H9 (cell line): ENCODE measurements around the gene PLA2G2F. TPM values are rescaled to one million over a fixed set of nuclear protein-coding genes. Genes with fewer than 3 reads are reported as not detected.
A peak's percentile ranks its signal among the peaks of the same experiment; 100 is the strongest.

Experiments used
- DNase-seq: peaks from one replicate; pipeline ENCODE4 v3.0.0-alpha.2; 2017
- H2AFZ ChIP-seq: one replicate; pipeline ENCODE4 v1.6.1; 2013; ENCODE audit warnings: mild to moderate bottlenecking, low read length, control low read depth, moderate library complexity
- H2AK5ac ChIP-seq: 2 replicates; pipeline ENCODE4 v1.6.1; 2013; ENCODE audit warnings: low read length, control low read depth, mixed read lengths; ENCODE audit not compliant: insufficient read length
- H2BK120ac ChIP-seq: one replicate; pipeline ENCODE4 v1.6.1; 2013; ENCODE audit warnings: low read depth, mild to moderate bottlenecking, low read length, control low read depth, inconsistent platforms; ENCODE audit not compliant: poor library complexity, severe bottlenecking
- H2BK12ac ChIP-seq: 2 replicates; pipeline ENCODE4 v1.6.1; 2013; ENCODE audit warnings: low read length, control low read depth, mixed read lengths, low read depth; ENCODE audit not compliant: insufficient read length
- H2BK15ac ChIP-seq: 2 replicates; pipeline ENCODE4 v1.6.1; 2013; ENCODE audit warnings: low read depth, low read length, control low read depth
- H2BK20ac ChIP-seq: one replicate; pipeline ENCODE4 v1.6.1; 2013; ENCODE audit warnings: low read depth, mild to moderate bottlenecking, low read length, control low read depth, inconsistent platforms; ENCODE audit not compliant: poor library complexity, severe bottlenecking
- H2BK5ac ChIP-seq: 2 replicates; pipeline ENCODE4 v1.6.1; 2013; ENCODE audit warnings: low read length, control low read depth, mixed read lengths; ENCODE audit not compliant: insufficient read length
- H3K14ac ChIP-seq: 2 replicates; pipeline ENCODE4 v1.6.1; 2013; ENCODE audit warnings: low read length, control low read depth; ENCODE audit not compliant: insufficient read depth
- H3K18ac ChIP-seq: 2 replicates; pipeline ENCODE4 v1.6.1; 2013; ENCODE audit warnings: low read depth, mild to moderate bottlenecking, mixed read lengths, low read length, control low read depth; ENCODE audit not compliant: insufficient read length
- H3K23ac ChIP-seq: 2 replicates; pipeline ENCODE4 v1.6.1; 2013; ENCODE audit warnings: low read length, control low read depth, mixed read lengths, low read depth; ENCODE audit not compliant: insufficient read length
- H3K23me2 ChIP-seq: 2 replicates; pipeline ENCODE4 v1.6.1; 2013; ENCODE audit warnings: low read depth, mild to moderate bottlenecking, mixed read lengths, low read length, control low read depth; ENCODE audit not compliant: insufficient read length, poor library complexity, severe bottlenecking
- H3K27ac ChIP-seq: 2 replicates; pipeline ENCODE4 v1.5.1; 2013; ENCODE audit warnings: low read length, control low read depth, mixed read lengths, low read depth; ENCODE audit not compliant: insufficient read length
- H3K27me3 ChIP-seq: 2 replicates; pipeline ENCODE4 v1.6.1; 2013; ENCODE audit warnings: low read length, control low read depth, inconsistent platforms; ENCODE audit not compliant: insufficient read depth
- H3K4ac ChIP-seq: 2 replicates; pipeline ENCODE4 v1.6.1; 2013; ENCODE audit warnings: low read depth, mild to moderate bottlenecking, control low read depth, inconsistent platforms, low read length, moderate library complexity
- H3K4me1 ChIP-seq: 2 replicates; pipeline ENCODE4 v1.6.1; 2013; ENCODE audit warnings: low read length, control low read depth, inconsistent platforms; ENCODE audit not compliant: insufficient read depth
- H3K4me2 ChIP-seq: 2 replicates; pipeline ENCODE4 v1.6.1; 2013; ENCODE audit warnings: low read length, control low read depth, mixed read lengths; ENCODE audit not compliant: insufficient read length, insufficient read depth
- H3K56ac ChIP-seq: 2 replicates; pipeline ENCODE4 v1.6.1; 2013; ENCODE audit warnings: low read depth, mild to moderate bottlenecking, mixed read lengths, low read length, control low read depth; ENCODE audit not compliant: insufficient read length
- H3K79me1 ChIP-seq: 2 replicates; pipeline ENCODE4 v1.6.1; 2013; ENCODE audit warnings: low read depth, mild to moderate bottlenecking, moderate library complexity, low read length, control low read depth, inconsistent platforms; ENCODE audit not compliant: insufficient read depth, poor library complexity, severe bottlenecking
- H3K79me2 ChIP-seq: 2 replicates; pipeline ENCODE4 v1.6.1; 2013; ENCODE audit warnings: low read length, control low read depth, inconsistent platforms; ENCODE audit not compliant: insufficient read depth
- H3K9ac ChIP-seq: 2 replicates; pipeline ENCODE4 v1.6.1; 2013; ENCODE audit warnings: low read length, control low read depth, mixed read lengths; ENCODE audit not compliant: insufficient read length; ENCODE audit errors: extremely low read depth
- H3K9me3 ChIP-seq: one replicate; pipeline ENCODE4 v1.6.1; 2013; ENCODE audit warnings: low read depth, low read length, inconsistent platforms; ENCODE audit not compliant: control insufficient read depth
- H3T11ph ChIP-seq: one replicate; pipeline ENCODE4 v1.6.1; 2013; ENCODE audit warnings: mild to moderate bottlenecking, low read length, control low read depth, inconsistent platforms
- H4K20me1 ChIP-seq: one replicate; pipeline ENCODE4 v1.6.1; 2013; ENCODE audit not compliant: control insufficient read depth, insufficient read length, insufficient read depth
- H4K5ac ChIP-seq: 2 replicates; pipeline ENCODE4 v1.6.1; 2013; ENCODE audit warnings: low read depth, mild to moderate bottlenecking, mixed read lengths, low read length, control low read depth; ENCODE audit not compliant: insufficient read length
- H4K8ac ChIP-seq: replicated peaks from 2 replicates; pipeline ENCODE4 v1.6.1; 2013; ENCODE audit warnings: low read length, control low read depth, mixed read lengths, low read depth; ENCODE audit not compliant: insufficient read length
- H4K91ac ChIP-seq: 2 replicates; pipeline ENCODE4 v1.6.1; 2013; ENCODE audit warnings: low read depth, mild to moderate bottlenecking, moderate library complexity, mixed read lengths, low read length, control low read depth; ENCODE audit not compliant: insufficient read length
- H3K27ac Mint-ChIP-seq, 3 experiments: 2 replicates in 2 of 3; 3 replicates in 1 of 3; pipeline ENCODE4 v1.8.0; 2020 to 2021; ENCODE audit warnings: mixed read lengths in 3 of 3, mild to moderate bottlenecking in 1 of 3, moderate library complexity in 1 of 3
- H3K27me3 Mint-ChIP-seq: 2 replicates; pipeline ENCODE4 v1.8.0; 2021; ENCODE audit warnings: low read depth, mild to moderate bottlenecking, moderate library complexity, mixed read lengths
- H3K36me3 Mint-ChIP-seq, 3 experiments: 2 replicates in 2 of 3; 3 replicates in 1 of 3; pipeline ENCODE4 v1.8.0; 2020 to 2021; ENCODE audit warnings: low read depth in 3 of 3, mixed read lengths in 3 of 3; ENCODE audit not compliant: insufficient read depth in 1 of 3
- H3K4me1 Mint-ChIP-seq, 2 experiments: 2 replicates each; pipeline ENCODE4 v1.8.0; 2020; ENCODE audit warnings: mixed read lengths in 2 of 2
- H3K4me3 Mint-ChIP-seq, 2 experiments: 2 replicates in 1 of 2; 3 replicates in 1 of 2; pipeline ENCODE4 v1.8.0; 2020 to 2021; ENCODE audit warnings: mild to moderate bottlenecking in 2 of 2, mixed read lengths in 2 of 2, moderate library complexity in 1 of 2
- H3K9me3 Mint-ChIP-seq, 2 experiments: 2 replicates in 1 of 2; 3 replicates in 1 of 2; pipeline ENCODE4 v1.8.0; 2020; ENCODE audit warnings: mild to moderate bottlenecking in 2 of 2, mixed read lengths in 2 of 2, moderate library complexity in 1 of 2
- WGBS: extraction: QIAGEN DNeasy Blood & Tissue Kit; methylation state at CpG from one replicate; pipeline ENCODE4 v1.1.7; 2013; ENCODE audit warnings: missing lambda C conversion rate, low lambda C conversion rate, mixed read lengths; ENCODE audit not compliant: insufficient read length; ENCODE audit errors: extremely low coverage; 5-methylcytosine and 5-hydroxymethylcytosine counted together
- total RNA-seq: library from RNA; stranded (reverse); gene quantifications from 2 replicates; pipeline ENCODE4 v1.2.1, GENCODE V29; 2021
- TF ChIP-seq, protein P1 (sequence below): fragments of 200-600 bp; sonication (generic); conservative IDR thresholded peaks from 3 replicates; pipeline ENCODE4 v1.8.0; 2021; ENCODE audit warnings: antibody characterized with exemption, mild to moderate bottlenecking

PLA2G2F gene
- total RNA-seq, 1 experiment from 2014 or later: not detected

DNA sequence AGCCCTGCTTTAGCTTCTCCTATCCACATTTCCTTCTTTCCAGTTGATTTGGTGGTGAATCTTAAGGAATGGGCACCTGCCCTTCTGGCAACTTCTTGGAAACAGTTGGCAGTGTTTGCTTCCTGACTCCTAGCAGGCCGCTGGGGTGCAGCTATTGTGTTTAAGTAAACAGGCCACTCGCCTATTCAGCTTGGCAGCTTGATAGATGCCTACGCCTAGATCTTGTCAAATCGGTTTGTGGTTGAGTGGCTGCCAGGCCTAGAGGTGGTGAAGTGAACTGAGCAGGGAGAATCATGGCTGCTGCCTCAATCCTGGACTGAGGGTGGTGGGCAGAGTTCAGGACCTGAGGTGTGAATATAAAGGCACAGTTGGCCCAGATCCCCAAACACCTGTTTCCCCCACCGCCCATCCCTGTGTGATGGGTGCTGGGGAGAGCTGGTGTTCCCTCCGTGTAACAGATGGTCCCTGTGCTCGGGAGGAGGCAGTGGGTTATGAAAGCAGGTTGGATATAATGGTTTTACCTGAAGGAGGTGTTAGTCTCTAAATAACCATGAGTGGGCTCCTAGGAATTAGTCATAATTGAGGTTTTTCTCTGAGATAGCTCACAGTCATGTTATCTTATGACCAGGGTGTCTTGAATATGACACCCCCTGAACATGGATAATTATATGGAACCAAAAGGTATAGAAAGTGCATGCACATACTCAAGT is 48.1 kb downstream of the PLA2G2F start:
- Histone ChIP-seq H3K27ac (no peak overlapping the region), H3K4me2 (no peak overlapping the region)

More for the DNA sequence above, 48.1 kb downstream of the PLA2G2F start:
- Histone ChIP-seq H3K56ac (no peak overlapping the region), H2BK120ac (no peak overlapping the region), H3K18ac (no peak overlapping the region), H2BK5ac (no peak overlapping the region), H3K4ac (no peak overlapping the region), H3K79me1 (no peaks in the 10 kb centered on the region), H3T11ph (no peak overlapping the region), H3K9me3 (no peaks in the 10 kb centered on the region), H2AFZ (no peak overlapping the region), H2BK12ac (no peak overlapping the region), H2BK15ac (no peak overlapping the region), H3K14ac (no peak overlapping the region), H3K9ac (no peak overlapping the region), H4K20me1 (no peaks in the 10 kb centered on the region), H3K23me2 (peaks cover 6% of the 10 kb centered on the region), H4K91ac (no peak overlapping the region), H4K8ac (no peak overlapping the region), H3K79me2 (no peaks in the 10 kb centered on the region), H3K23ac (no peak overlapping the region), H3K27me3 (no peaks in the 10 kb centered on the region; the same call in 1 of the 2 replicates), H4K5ac (no peak overlapping the region), H2BK20ac (no peak overlapping the region), H3K4me1 (0 out of 2 replicates have a peak, but pooled peaks cover 3% of the 10 kb centered on the region), H2AK5ac (no peak overlapping the region)
- no peak for DNase-seq
- TF ChIP-seq, protein P1, sequence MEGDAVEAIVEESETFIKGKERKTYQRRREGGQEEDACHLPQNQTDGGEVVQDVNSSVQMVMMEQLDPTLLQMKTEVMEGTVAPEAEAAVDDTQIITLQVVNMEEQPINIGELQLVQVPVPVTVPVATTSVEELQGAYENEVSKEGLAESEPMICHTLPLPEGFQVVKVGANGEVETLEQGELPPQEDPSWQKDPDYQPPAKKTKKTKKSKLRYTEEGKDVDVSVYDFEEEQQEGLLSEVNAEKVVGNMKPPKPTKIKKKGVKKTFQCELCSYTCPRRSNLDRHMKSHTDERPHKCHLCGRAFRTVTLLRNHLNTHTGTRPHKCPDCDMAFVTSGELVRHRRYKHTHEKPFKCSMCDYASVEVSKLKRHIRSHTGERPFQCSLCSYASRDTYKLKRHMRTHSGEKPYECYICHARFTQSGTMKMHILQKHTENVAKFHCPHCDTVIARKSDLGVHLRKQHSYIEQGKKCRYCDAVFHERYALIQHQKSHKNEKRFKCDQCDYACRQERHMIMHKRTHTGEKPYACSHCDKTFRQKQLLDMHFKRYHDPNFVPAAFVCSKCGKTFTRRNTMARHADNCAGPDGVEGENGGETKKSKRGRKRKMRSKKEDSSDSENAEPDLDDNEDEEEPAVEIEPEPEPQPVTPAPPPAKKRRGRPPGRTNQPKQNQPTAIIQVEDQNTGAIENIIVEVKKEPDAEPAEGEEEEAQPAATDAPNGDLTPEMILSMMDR: no peak
- no peak overlapping the region for H3K27ac Mint-ChIP-seq
- WGBS: no CpG with 5 or more reads among the region's 7 CpGs
- H3K9me3 Mint-ChIP-seq: peaks cover 0 to 3% of the 10 kb centered on the region in 2 experiments; a peak in 3 of 5 replicates
- peak overlapping the region in 1 of 2 experiments; percentile 86; a peak in 4 of 5 replicates for H3K4me3 Mint-ChIP-seq
- no peaks in the 10 kb centered on the region; a peak in 1 of 7 replicates for H3K36me3 Mint-ChIP-seq
- peaks cover 21% of the 10 kb centered on the region in 2 experiments for H3K4me1 Mint-ChIP-seq
- H3K27me3 Mint-ChIP-seq: peaks cover 88% of the 10 kb centered on the region
